ENCODE measurements around the gene CFAP61.
A peak's percentile ranks its signal among the peaks of the same experiment; 100 is the strongest.
"Not testable (repeated sequence)": the region's sequence is repeated elsewhere in the genome, so short reads cannot be mapped to it uniquely, and the experiment has no call there.

CFAP61 gene

DNA sequence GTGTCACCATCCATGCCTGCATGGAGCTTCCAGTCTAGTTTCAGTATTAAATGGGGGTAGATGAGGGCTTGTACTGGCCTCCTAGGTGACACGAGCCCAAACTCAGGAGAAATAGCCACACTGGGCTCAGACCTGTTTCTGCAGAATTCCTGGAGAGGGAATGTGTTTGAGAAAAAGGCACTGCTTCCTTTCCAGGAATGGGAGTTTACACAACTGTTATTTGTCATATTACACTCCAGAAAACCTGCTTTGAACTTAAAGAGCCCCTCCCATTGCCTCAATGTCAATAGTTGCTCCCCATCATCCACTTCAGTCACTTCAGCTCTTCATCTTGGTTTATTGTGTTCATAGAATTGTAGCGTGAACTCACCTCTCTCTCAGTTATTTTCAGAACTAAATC is 151.5 kb downstream of the CFAP61 start:
- DNase-seq (ENCODE audit: extremely low spot score, insufficient read length, low read depth), result no peak
- no peak for FAIRE-seq

DNA sequence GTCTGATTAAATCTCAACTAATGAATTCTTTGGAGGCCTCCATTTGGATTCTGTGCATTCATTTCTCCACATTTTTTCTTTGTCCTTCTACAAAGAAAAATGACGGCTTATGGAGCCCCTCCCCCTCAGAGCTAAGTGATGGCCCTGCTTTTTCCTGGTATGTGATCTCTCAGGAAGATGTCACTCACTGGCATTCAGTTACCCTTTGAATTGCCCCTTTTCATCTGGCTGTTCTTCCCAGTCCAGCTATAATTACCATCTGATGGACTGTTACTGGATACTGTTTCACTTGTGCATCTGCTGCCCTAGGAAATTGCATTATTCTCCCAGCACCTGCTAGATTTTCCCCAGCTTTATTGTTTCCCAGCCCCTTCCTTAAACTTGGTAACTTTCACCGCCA is 151.9 kb downstream of the CFAP61 start:
- no peak for FAIRE-seq

DNA sequence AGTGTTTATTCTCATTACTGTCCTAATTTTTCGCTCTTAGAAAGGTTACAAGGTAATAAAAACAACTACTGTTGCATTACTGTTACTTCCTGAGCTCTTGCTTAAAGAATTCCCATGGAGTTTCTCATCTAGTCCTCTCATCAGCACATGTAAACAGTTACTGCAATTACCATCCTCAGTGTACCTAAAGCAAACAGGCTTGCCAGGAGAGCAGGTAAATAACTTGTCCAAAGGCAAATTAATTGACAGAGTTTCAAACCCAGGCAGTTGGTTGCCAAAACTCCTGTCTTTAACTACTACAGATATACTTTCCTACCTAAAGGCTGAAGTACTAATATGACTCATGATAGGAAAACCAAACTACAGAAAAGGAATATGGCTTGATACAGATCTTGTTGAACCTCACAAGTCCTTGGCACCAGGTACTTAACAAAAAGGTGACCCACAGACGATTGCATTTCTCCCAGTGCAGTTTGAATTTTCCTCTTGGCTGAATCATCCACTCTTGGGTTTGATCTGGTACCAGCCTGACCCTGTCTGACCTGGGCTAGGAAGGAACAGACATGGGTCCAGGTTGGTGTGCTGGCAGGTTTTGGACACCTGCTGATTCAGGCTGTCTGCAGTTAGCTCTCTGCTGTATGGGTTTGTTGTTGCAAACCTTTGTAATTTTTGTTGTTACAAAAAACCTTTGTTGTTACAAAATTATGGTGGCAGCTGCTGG is 153.0 kb downstream of the CFAP61 start:
- no peak for DNase-seq (ENCODE audit: extremely low spot score, insufficient read length, low read depth)
- no peak for FAIRE-seq

More for the DNA sequence above, 151.9 kb downstream of the CFAP61 start:
- DNase-seq (ENCODE audit: extremely low spot score, insufficient read length, low read depth), result no peak

DNA sequence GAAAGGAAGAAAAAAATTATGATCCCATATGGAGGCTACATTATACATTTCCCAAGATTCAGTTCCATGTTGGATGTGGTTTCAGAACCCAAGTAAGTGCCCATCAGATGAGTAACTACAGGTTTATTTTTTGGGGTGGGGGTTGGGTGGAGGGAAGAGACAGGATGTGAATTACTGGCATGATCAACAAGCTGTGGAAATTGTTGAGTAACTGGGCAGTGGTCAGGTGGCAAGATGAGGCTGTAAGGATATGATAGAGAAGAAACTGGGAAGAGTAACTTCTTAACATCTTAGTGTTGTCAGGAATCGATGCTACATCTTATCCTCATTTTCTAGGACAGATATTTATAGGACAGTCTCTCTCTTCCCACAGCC is 153.5 kb downstream of the CFAP61 start:
- DNase-seq (ENCODE audit: extremely low spot score, insufficient read length, low read depth), result no peak
- no peak for FAIRE-seq

DNA sequence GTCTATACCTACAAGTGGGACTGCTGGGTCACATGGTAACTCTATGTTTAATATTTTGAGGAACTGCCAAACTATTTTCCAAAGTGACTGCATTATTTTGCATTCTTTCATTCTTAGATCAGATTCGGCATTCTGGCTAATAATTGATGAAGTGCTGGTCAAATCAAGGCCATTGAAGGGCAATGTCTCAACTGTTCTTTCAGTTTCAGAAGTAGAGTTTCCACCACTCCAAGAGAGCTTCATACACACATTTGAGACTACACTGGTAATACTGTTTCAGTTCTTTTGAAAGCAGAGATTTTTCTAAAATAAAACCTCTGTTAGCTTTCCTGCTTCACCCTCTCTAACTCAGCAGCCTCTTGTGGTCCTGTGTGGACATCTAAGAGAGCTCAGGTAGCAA is 154.5 kb downstream of the CFAP61 start:
- peak; percentile 93 for FAIRE-seq
- DNase-seq (ENCODE audit: extremely low spot score, insufficient read length, low read depth), result peak; percentile 54

DNA sequence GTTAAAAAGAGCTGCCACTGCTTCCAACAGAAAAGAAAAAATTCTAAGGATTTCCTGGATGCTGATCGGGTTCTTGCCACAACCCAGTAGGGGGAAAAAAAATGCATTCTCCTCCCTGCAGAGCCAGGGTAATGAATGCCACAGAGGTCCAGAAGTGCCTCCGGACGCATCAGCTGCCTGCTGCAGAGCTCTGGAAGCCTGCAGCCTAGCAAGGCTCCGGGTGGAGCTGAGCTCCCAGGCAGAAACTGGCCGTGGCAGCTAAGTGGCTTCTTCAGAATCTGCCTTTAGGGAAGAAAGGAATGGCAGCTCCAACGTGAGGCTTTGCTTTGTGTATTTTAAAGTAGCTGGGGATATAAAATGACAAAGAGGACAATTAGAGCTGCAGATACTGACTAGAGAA is 155.0 kb downstream of the CFAP61 start:
- FAIRE-seq (no peak), DNase-seq (ENCODE audit: extremely low spot score, insufficient read length, low read depth) (no peak)

DNA sequence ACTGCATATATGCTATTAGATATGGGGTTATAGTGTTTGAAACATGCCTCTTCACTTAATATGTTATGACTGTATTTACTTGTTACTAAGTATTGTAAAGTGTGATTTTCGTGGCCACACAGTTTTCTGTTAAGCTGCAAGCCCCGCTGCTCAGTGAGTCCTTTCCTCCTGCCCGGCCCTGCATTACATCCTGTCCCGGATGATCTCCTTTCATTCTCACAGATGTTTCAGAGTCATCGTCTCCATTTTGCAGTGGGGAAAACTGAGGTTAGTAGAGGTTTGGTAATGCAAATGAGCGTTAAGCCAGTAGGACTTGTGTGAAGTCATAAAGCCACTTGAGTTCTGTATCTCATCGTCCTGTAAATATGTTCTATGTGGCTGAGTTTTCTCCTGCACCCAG is 155.5 kb downstream of the CFAP61 start:
- FAIRE-seq (peak; percentile 97), DNase-seq (ENCODE audit: extremely low spot score, insufficient read length, low read depth) (peak; percentile 44)

DNA sequence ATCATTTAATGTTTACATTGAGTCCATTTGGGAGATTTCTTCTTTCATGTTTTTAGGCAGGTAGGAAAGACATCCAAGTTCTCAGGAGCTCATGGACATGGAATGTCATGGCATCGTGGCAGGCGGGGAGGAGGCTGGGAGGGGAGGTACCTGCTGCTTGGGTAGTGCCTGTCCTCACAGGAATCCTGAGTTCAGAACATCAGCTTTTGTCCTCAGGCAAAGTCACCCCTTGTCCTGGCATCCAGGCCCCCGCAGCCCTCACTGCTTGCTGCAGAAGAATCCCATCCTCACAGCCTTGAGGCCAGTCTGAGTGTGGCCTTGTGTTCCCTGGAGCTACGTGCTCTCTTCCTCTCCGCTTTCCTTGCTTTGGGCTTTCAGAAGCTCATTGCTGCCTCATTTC is 157.4 kb downstream of the CFAP61 start:
- FAIRE-seq, result no peak
- no peak for DNase-seq (ENCODE audit: extremely low spot score, insufficient read length, low read depth)

DNA sequence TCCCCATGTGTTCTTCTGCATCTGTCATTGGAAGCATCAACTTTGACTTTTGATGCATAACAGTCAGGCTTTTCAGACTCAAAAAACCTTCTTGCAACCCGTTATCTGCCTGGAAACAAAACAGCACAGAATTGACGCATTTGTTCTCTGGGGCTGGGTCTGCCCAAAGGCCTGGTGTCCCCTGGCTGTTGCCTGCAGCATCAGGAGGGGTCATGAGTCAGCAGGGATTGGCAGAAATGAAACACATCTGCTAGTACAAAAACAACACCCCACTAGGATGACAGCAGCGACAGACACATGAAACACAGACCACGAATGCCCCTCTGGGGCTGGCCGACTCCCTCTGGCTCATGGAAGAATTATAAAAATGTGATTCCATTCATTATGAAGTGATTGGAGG is 158.0 kb downstream of the CFAP61 start:
- FAIRE-seq (no peak), DNase-seq (ENCODE audit: extremely low spot score, insufficient read length, low read depth) (no peak)

DNA sequence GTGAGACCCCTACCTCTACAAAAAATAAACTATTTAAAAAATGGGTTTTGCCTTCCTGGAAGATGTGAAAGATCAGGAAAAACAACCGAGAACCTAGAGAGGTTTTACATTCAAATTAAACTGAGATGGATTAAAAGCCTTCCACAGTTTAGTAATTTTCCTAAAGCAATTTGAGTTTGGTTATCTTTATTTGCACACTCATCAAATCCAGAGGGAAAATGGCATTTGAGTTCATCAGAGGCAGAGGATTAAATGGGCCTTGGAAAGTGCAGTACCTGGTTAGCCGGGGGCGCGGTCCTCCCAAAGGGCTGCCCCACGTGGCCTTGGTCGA is 158.6 kb downstream of the CFAP61 start:
- FAIRE-seq (no peak), DNase-seq (ENCODE audit: extremely low spot score, insufficient read length, low read depth) (no peak)

DNA sequence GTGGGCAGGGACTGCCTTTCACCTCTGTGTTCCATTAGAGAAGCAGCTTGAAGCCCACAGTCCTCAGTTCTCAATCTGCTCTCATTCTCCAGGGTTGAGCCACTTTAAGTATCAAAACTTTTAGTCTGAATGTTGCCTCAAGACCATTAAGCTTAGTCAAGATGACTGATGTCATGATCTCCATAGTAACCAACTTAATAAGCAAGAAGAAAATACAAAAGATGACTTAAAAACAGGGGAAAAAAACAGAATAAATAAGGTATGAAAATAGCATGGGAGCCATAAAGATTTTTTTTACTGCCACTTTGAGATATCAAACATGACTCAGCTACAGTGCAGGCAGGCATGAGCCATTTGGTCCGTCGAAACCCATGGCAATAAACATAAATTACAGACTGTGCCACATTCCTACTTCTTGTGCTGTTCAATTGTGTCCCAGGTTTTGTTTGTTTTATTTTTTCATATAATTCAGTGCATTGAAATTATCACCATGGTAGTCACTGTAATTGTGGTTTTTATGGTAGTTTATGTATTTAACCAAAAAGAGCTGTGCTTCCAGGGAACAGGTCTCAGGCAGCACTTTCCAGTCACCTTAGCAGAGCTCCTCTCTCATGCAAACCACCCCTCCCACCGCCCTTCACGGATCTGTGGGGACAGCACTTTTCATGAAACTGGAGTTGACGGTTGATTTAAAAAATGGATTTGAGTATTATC is 159.1 kb downstream of the CFAP61 start:
- FAIRE-seq (no peak), DNase-seq (ENCODE audit: extremely low spot score, insufficient read length, low read depth) (no peak)

DNA sequence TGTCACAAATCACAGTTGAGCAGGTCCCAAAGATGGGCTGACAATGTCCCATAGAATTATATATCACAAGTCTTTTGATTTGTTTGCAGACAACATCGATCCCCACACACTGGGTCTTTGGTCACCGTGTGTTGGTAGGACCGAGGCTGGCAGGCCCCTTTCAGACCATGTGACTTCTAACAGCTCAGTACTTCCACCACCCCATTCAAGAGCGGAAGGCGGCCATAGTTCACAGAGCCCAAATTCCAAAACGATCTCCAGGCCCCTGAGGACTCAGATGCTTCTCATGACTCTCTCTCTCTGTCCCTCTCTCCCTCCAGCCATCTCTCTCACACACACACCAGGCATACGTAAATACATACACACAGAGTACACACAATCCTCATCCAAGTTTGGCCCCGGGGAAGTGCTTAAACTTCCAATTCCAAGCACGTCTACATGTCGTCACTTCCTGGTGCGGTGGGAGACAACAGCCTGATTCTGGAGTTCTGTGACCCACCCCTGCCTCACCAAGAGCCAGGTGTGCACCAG is 159.7 kb downstream of the CFAP61 start:
- FAIRE-seq (no peak), DNase-seq (ENCODE audit: extremely low spot score, insufficient read length, low read depth) (no peak)

DNA sequence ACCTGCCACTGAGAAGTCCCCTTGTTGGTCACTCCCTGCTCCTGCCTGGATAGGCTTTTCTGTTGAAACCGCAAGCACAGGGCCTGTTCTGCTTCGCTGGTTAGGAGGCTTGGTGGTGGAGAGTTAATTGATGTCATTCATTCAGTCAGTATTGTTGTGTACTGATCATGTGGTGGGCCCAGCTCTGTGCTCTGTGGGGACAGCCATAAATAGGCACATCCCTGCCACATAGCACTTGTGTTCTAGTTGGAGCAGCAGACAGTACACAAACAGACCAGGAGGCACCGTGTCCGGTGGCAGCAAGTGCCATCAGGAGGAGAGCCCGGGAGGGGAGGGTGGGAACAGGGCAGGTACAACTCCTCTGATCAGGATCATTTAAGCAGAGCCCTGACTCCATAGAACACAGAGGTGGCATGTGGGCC is 160.4 kb downstream of the CFAP61 start:
- no peak for FAIRE-seq
- no peak for DNase-seq (ENCODE audit: extremely low spot score, insufficient read length, low read depth)

DNA sequence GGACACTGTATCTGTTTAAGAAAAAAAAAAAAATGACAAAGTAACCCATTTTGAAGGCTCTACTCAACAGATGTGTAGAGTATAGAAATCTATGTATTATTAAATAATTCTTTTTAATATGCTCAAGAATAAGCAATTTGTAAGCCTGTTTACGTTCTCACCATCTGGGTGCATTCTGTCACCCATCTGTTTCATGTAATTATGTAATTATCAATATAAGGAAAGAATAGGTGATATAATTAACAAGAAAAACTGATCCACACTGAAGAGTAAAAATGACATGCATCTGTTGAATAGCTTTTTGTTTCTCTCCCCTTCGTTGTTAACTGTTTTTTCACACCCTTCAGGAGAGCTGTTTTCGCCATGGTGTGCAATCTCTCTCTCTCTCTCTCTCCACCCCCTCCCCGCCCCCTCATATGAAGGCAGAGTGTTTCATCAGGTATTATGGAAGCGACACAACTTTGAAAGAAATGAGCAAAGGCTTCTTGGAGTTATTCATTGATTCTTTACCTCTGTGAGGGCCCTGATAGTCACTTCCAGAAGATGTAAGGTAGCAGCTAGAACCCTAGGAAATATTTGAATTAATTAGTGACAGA is 161.3 kb downstream of the CFAP61 start:
- DNase-seq (ENCODE audit: extremely low spot score, insufficient read length, low read depth), result no peak
- FAIRE-seq, result no peak

DNA sequence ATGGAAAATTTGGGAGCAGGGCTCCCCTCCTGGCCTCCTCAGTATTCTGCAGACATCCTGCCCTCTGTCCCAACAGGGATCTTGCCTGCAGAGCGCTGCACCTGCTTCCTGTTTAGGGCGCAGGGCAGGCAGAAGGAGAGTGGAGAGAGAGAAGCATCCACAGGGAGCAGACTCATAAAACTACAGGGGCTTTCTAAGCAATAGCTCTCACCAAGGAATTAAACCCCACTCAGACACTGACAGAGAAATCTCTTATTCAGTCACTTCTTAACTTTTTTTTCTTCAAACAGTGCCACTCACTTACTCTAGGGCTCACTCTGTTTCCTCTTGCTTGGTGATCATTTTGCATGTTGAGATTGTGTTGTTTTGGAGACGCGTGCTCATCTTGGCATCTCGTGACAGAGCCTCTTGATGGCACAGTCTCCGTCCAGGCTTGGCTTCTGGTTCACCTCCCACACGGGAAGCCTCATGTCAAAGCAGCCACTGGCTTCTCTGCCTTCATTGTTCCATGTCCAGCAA is 162.5 kb downstream of the CFAP61 start:
- no peak for FAIRE-seq
- no peak for DNase-seq (ENCODE audit: extremely low spot score, insufficient read length, low read depth)

DNA sequence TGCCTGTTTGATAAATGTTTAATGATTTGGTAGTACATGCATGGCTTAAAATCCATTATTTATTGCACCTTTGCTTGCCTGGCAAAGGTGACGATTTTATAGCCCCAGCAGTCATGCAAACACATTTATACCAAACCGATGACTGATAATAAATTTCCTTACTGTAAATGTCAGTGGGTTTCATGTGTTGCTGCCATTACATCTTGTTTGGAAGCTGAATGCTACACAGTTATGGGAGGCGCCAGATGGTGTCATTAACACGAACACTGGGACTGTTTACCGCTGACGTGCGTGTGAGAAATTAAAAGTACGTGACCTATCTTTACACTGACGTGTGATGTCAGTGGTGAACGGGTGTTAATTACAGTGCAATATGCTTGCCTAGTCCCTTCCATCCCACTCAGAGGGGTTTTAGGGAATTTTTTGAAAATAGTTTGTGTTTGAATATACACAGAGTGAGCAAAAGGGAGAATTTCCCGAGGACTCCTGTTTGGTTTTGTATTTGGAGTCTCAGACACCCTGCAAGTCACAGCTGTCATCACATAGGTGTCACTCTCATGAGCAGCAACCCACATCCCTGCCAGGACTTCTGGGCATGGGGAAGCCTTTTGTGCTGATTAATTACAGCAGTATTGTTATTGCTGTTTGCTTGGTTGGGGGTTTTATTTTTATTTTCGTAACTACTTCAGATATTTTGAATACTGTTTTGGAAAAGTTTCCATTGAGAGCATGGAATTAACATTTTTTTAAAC is 163.8 kb downstream of the CFAP61 start:
- no peak for FAIRE-seq

DNA sequence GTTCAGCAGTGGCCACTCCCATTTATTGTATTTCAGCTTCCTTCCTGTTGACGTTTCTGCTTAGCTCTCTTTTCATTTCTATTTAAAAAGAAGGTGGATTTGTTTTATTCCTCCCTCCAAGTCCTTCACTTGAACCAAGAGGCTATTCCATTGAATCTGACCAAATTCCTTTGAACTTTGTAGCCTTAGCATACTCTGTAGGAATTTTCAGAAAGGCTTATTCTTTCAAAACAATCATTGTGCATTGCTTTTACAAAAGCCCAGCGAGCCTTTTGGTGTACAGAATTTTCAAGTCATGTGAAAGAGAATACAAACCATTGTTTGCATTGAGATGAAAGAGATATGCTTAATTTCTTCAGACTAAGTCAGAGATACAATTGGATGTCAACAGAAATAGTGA is 164.6 kb downstream of the CFAP61 start:
- DNase-seq (ENCODE audit: extremely low spot score, insufficient read length, low read depth) (no peak), FAIRE-seq (no peak)

More for the DNA sequence above, 163.8 kb downstream of the CFAP61 start:
- no peak for DNase-seq (ENCODE audit: extremely low spot score, insufficient read length, low read depth)

DNA sequence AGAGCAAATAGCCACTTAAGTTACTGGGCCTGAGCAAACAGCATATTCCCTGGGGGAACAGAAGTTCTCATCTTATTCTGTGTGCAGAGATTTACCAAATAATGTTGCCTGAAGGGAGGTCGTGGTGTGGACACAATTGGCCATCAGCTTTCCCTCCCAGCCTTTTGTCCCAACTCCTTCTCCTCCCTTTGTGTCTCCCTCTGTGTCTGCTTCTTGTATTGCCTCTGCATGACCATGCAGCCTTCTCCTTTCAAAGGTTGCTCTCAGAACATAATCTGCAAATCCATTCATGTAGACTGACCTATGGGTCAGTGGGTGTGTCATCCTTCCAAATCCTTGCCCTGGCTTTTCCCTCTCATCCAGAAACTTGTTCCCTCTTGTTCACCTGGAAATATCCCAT is 165.3 kb downstream of the CFAP61 start:
- no peak for FAIRE-seq
- no peak for DNase-seq (ENCODE audit: extremely low spot score, insufficient read length, low read depth)

DNA sequence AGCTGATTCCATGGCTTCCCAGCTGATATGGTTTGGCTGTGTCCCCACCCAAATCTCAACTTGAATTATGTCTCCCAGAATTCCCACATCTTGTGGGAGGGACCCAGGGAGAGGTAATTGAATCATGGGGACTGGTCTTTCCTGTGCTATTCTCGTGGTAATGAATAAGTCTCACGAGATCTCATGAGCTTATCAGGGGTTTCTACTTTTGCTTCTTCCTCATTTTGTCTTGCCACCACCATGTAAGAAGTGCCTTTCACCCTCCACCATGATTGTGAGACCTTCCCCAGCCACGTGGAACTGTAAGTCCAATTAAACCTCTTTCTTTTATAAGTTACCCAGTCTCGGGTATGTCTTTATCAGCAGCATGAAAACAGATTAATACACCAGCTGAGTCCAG is 165.8 kb downstream of the CFAP61 start:
- not testable (repeated sequence) for FAIRE-seq; DNase-seq (ENCODE audit: extremely low spot score, insufficient read length, low read depth)

DNA sequence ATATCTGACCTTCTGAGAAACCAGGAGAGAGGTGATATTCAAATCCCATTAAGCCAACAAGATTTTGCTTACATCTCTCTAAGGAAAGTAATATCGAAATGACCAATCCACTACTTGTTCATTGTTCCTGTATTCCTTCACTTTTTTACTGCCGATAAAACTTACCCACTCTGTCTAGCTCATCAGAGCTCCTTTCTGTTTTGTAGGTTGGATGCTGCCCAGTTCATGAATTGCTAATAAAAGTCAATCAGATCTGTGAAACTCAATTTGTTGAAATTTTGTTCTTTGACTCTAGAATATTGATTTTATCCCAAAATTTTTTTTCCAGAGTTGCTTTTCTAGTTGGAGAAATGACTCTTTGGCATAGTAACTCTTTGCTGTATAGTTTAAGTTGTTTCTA is 166.7 kb downstream of the CFAP61 start:
- no peak for FAIRE-seq
- no peak for DNase-seq (ENCODE audit: extremely low spot score, insufficient read length, low read depth)
